Heart left ventricle (tissue), 16 donors: ENCODE data around the gene KRTAP5-3. TPM values are rescaled to one million over a fixed set of nuclear protein-coding genes. Genes with fewer than 3 reads are reported as not detected.

Experiments used
- ATAC-seq, 4 donors: fragments of 200-7000 bp; cut with Tn5 transposase; one replicate each; pipeline ENCODE4 v1.9.1; 2020 to 2022; ENCODE audit warnings: moderate library complexity in 4 of 4, mild to moderate bottlenecking in 3 of 4, moderate number of reproducible peaks in 1 of 4
- DNase-seq, 5 donors: peaks; one replicate each; pipeline ENCODE4 v3.0.0-alpha.2; 2020
- H3K27ac ChIP-seq, 12 donors: fragments of 200-600 bp; sonication (generic) in 4 of 12; one replicate each; pipeline versions ENCODE4 v1.5.0 to v1.8.0; 2016 to 2022; ENCODE audit warnings: mild to moderate bottlenecking in 2 of 12
- H3K27me3 ChIP-seq, 9 donors: fragments of 200-600 bp; sonication (generic) in 2 of 9; one replicate each; pipeline versions ENCODE4 v1.5.1 to v1.8.0; 2016 to 2022; ENCODE audit warnings: mild to moderate bottlenecking in 3 of 9
- H3K36me3 ChIP-seq, 9 donors: fragments of 200-600 bp; sonication (generic) in 2 of 9; one replicate each; pipeline versions ENCODE4 v1.5.0 to v1.8.0; 2018 to 2022; ENCODE audit warnings: mild to moderate bottlenecking in 2 of 9
- H3K4me1 ChIP-seq, 12 donors: fragments of 200-600 bp; sonication (generic) in 4 of 12; one replicate each; pipeline versions ENCODE4 v1.5.0 to v1.8.0; 2016 to 2022; ENCODE audit warnings: mild to moderate bottlenecking in 3 of 12
- H3K4me3 ChIP-seq, 12 donors: fragments of 200-600 bp; sonication (generic) in 4 of 12; one replicate each; pipeline versions ENCODE4 v1.5.0 to v1.8.0; 2017 to 2022; ENCODE audit warnings: mild to moderate bottlenecking in 9 of 12, moderate library complexity in 4 of 12
- H3K9me3 ChIP-seq, 12 donors: fragments of 200-600 bp; sonication (generic) in 4 of 12; one replicate each; pipeline versions ENCODE4 v1.5.0 to v1.8.0; 2016 to 2022; ENCODE audit warnings: mild to moderate bottlenecking in 1 of 12
- POLR2A ChIP-seq, 2 donors: fragments of 450-650 bp; IDR thresholded peaks; one replicate each; pipeline ENCODE4 v1.6.1; 2017; ENCODE audit warnings: antibody characterized with exemption in 2 of 2, mild to moderate bottlenecking in 2 of 2, moderate library complexity in 2 of 2
- WGBS, 4 donors: extraction: QIAGEN DNeasy Blood & Tissue Kit in 2 of 4; methylation state at CpG; one replicate each; pipeline versions ENCODE4 v1.1.5 to v1.1.7; 2013 to 2018; 5-methylcytosine and 5-hydroxymethylcytosine counted together
- intact Hi-C, 10 donors: fragments of 100-400 bp; cut with DNase I; formaldehyde crosslinking; loops; one replicate each; pipeline versions ENCODE4 v1.11.1 to v1.14.2; 2022
- polyA plus RNA-seq, 2 donors: library from polyadenylated mRNA; stranded (reverse); fragments of 200-250 nt; gene quantifications; one replicate each; pipeline ENCODE4 v1.2.3, GENCODE V29; 2013
- total RNA-seq, 9 donors: library from RNA; depleted of rRNA in 2 of 9; stranded (reverse); fragments of >200 nt in 2 of 9; fragmentation: NEBNext Ultra II Directional in 3 of 9; extraction: Animal tissue kit (Norgen Biotek cat#: 25700) in 3 of 9; gene quantifications; one replicate each; pipeline versions ENCODE4 v1.1.0 to v1.2.4, GENCODE V29; 2016 to 2023
- TF ChIP-seq, protein P1 (sequence below), 12 donors: fragments of 200-600 bp; sonication (generic) in 4 of 12; IDR thresholded peaks; one replicate each; pipeline versions ENCODE4 v1.5.0 to v1.8.0; 2018 to 2022; ENCODE audit warnings: antibody characterized with exemption in 12 of 12, mild to moderate bottlenecking in 5 of 12
- donor health status: ischemic (EF 13 %, LVEDD 7.1; RV severe dilation, severe dysfunction).
- donor health status: healthy with polysubstance abuse.
- donor health status: DM: no; HTN: yes; CAD: no.
- donor health status: DM: no; HTN: no; CAD: no.
- donor health status: ischemic (EF 25% LVEDD 6.9; RV normal size, moderate dysfunction).
- donor health status: ischemic (EF 25% LVEDD 5.7; RV mildly dilated, moderate dysfunction).
- donor health status: healthy.
- donor health status: DM: yes; HTN: yes; CAD: no.
- donor health status: ischemic (EF 35%, LVEDD 5.7; RV mildly dilated, moderate dysfunction).
- donor health status: nonischemic (EF 11% LVEDD 7.7; RV severe dilation, severe dysfunction).
- donor health status: DM: yes; HTN: yes; CAD: no.
- donor health status: PGD.
- donor health status: ischemic (EF 29% LVEDD 5.4; RV normal size, mild dysfunction).
- donor health status: nonischemic (EF 23%, LVEDD 6.1; RV moderate dilation, normal function).

Gene KRTAP5-3
- total and polyA plus RNA-seq, 11 donors = not detected

DNA sequence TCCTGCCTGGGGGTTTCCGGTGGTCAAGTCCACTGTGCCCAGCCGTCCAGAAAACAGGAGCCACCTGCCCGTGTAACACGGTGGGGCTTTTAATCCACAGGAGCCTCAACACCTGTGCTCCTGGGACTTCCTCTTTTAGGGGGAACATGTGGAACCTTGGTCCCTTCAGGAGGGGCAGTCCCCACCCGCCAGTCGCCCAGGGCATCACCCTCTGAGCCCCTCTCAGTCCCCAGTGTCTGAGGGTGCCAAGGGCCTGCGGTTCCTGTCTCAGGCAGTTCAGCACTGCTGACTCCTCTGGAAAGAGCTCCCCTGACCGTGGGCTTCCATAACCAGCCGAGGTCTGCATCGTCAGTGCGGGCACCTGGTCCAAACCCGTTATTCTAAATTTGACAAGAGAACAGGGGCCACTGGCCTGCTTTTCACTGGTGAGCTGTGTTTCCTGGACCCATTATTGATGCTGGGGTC lies 37.1 kb upstream of the KRTAP5-3 start:
- Histone ChIP-seq H3K4me3 (no peak overlapping the region), H3K27me3 (peaks cover 0 to 11% (median 0%) of the 10 kb centered on the region in 9 donors), H3K27ac (no peak overlapping the region), H3K4me1 (peaks cover 0 to 2% (median 0%) of the 10 kb centered on the region in 12 donors), H3K9me3 (no peaks in the 10 kb centered on the region), H3K36me3 (no peaks in the 10 kb centered on the region)
- TF ChIP-seq, protein P1, sequence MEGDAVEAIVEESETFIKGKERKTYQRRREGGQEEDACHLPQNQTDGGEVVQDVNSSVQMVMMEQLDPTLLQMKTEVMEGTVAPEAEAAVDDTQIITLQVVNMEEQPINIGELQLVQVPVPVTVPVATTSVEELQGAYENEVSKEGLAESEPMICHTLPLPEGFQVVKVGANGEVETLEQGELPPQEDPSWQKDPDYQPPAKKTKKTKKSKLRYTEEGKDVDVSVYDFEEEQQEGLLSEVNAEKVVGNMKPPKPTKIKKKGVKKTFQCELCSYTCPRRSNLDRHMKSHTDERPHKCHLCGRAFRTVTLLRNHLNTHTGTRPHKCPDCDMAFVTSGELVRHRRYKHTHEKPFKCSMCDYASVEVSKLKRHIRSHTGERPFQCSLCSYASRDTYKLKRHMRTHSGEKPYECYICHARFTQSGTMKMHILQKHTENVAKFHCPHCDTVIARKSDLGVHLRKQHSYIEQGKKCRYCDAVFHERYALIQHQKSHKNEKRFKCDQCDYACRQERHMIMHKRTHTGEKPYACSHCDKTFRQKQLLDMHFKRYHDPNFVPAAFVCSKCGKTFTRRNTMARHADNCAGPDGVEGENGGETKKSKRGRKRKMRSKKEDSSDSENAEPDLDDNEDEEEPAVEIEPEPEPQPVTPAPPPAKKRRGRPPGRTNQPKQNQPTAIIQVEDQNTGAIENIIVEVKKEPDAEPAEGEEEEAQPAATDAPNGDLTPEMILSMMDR (IDR thresholded peaks at IDR 0.05) = no peak
- TF ChIP-seq POLR2A (IDR thresholded peaks at IDR 0.05) = no peak
- intact Hi-C loops = no loop called here
- DNase-seq (no peak), ATAC-seq (no peak)
- WGBS, 4 donors = 80 to 88% (median 84%) methylated on average over 9 to 12 of the region's 12 CpGs

DNA sequence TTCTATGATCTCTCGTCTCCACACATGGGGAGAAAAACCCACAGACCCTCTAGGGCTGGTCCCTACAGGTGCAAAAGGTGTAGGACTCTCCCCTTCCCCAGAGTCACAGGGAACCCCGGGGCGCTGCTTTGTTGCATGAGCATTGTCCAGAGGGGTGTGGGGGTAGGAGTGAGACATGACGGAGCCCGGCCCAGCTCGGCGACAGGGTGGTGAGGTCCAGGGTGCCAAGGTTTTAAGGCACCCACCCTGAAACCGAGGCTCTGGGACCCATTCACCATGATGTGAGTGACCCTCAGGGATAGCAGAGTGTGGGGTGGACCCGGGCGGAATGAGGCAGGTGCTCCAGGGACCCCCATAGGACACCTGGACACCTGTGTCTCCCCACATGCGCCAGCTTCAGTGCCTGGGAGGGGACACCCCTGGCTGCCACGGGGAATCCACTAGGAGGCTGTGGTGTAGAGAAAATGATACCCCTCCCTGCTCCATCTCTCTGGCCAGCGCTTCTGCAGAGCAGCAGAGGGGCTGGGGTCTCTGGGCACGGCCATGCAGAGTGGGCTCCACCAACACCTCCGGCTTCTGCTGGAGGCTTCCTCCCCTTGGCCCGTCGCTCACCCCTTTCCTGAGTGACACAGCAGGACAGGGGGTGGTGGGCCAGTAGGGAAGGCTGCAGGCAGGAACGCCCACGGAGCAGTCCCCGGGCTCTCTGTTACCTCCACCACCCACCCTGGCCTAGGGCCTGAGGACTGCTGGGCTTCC lies 36.5 kb upstream of the KRTAP5-3 start:
- TF ChIP-seq, protein P1 (IDR thresholded peaks at IDR 0.05) = no peak
- no peak for TF ChIP-seq POLR2A (IDR thresholded peaks at IDR 0.05)
- Histone ChIP-seq H3K4me3 (no peak overlapping the region), H3K27me3 (peaks cover 0 to 16% (median 0%) of the 10 kb centered on the region in 9 donors), H3K36me3 (no peaks in the 10 kb centered on the region), H3K9me3 (no peaks in the 10 kb centered on the region), H3K27ac (no peak overlapping the region), H3K4me1 (peaks cover 0 to 9% (median 3%) of the 10 kb centered on the region in 12 donors)
- peak in 1 of 4 donors; percentile 16 for ATAC-seq
- WGBS, 4 donors = 84 to 91% (median 85%) methylated on average over 16 to 20 of the region's 20 CpGs
- DNase-seq = no peak
- intact Hi-C loops = no loop called here

- DNase-seq = no peak
- Histone ChIP-seq H3K4me3 (no peak overlapping the region), H3K27ac (no peak overlapping the region), H3K36me3 (no peaks in the 10 kb centered on the region), H3K4me1 (peaks cover 0 to 20% (median 7%) of the 10 kb centered on the region in 12 donors), H3K9me3 (no peaks in the 10 kb centered on the region), H3K27me3 (peaks cover 0 to 16% (median 0%) of the 10 kb centered on the region in 9 donors)
- ATAC-seq = no peak
- intact Hi-C loops = no loop called here
- 95 to 96% (median 95%) methylated on average over 13 to 20 of the region's 20 CpGs for WGBS, 4 donors
- no peak for TF ChIP-seq POLR2A (IDR thresholded peaks at IDR 0.05)
- TF ChIP-seq, protein P1 (IDR thresholded peaks at IDR 0.05) = no peak
Observed at GRCh38 chr11:1643146-1643690, 35.0 kb upstream of the KRTAP5-3 start.
